ENCODE data around the gene ANGEL2. TPM values are rescaled to one million over a fixed set of nuclear protein-coding genes. Genes with fewer than 3 reads are reported as not detected.
"Not testable (repeated sequence)": the region's sequence is repeated elsewhere in the genome, so short reads cannot be mapped to it uniquely, and the experiment has no call there.

The ANGEL2 gene
- total RNA-seq, 2 donors from 2014 or later = 19.0 to 20.6 TPM

DNA sequence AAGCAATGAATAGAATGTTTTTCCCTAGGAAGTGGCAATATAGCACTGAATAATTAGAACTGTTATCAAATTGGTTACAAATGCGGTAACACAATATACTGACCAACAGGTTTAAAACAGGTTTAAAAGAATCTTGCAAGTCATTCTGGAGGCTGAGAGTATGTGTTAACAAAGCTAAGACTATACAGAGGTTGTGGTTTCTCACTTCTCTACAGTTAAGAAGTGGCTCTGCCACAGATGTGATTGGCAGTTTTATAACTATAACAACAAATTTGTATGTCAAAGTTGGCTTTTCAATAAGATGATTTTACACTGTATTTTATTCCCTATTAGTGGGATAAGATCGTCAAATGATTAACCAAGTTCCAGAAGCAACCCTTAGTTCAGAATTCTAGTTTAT is 7.1 kb downstream of the ANGEL2 start:
- Histone ChIP-seq H3K27ac (no peak overlapping the region), H3K27me3 (no peaks in the 10 kb centered on the region), H3K4me3 (no peak overlapping the region), H3K36me3 (no peaks in the 10 kb centered on the region), H3K9ac (ENCODE audit: low read depth in 2 of 2, low read length in 2 of 2) (no peak overlapping the region), H3K9me3 (no peaks in the 10 kb centered on the region), H3K4me1 (no peaks in the 10 kb centered on the region)
- TF ChIP-seq, protein P1, sequence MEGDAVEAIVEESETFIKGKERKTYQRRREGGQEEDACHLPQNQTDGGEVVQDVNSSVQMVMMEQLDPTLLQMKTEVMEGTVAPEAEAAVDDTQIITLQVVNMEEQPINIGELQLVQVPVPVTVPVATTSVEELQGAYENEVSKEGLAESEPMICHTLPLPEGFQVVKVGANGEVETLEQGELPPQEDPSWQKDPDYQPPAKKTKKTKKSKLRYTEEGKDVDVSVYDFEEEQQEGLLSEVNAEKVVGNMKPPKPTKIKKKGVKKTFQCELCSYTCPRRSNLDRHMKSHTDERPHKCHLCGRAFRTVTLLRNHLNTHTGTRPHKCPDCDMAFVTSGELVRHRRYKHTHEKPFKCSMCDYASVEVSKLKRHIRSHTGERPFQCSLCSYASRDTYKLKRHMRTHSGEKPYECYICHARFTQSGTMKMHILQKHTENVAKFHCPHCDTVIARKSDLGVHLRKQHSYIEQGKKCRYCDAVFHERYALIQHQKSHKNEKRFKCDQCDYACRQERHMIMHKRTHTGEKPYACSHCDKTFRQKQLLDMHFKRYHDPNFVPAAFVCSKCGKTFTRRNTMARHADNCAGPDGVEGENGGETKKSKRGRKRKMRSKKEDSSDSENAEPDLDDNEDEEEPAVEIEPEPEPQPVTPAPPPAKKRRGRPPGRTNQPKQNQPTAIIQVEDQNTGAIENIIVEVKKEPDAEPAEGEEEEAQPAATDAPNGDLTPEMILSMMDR (IDR thresholded peaks at IDR 0.05) = no peak
- no peak for DNase-seq
- intact Hi-C loops (cut with DNase I) = no loop called here

DNA sequence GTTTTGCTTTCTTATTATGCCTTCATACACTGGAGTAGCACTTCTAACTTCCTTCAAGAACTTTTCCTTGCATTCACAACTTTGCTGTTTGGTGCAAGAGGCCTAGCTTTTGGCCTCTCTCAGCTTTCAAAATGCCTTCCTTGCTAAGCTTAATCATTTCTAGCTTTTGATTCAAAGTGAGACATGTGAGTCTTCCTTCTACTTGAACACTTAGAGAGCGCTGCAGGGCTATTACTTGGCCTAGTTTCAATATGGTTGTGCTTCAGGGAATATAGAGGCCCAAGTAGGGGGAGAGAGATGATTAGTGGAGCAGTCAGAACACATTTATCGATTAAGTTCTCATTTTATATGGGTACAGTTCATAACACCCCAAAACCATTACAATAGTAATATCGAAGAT is 12.4 kb downstream of the ANGEL2 start:
- intact Hi-C loops (cut with DNase I) = no loop called here
- no peak overlapping the region for H3K27ac ChIP-seq
- H3K36me3 ChIP-seq = no peaks in the 10 kb centered on the region
- DNase-seq = no peak
- no peak overlapping the region for H3K9ac ChIP-seq (ENCODE audit: low read depth in 2 of 2, low read length in 2 of 2)
- no peaks in the 10 kb centered on the region for H3K27me3 ChIP-seq
- no peaks in the 10 kb centered on the region for H3K9me3 ChIP-seq
- TF ChIP-seq, protein P1 (IDR thresholded peaks at IDR 0.05) = no peak
- H3K4me1 ChIP-seq = no peaks in the 10 kb centered on the region
- H3K4me3 ChIP-seq = no peak overlapping the region

DNA sequence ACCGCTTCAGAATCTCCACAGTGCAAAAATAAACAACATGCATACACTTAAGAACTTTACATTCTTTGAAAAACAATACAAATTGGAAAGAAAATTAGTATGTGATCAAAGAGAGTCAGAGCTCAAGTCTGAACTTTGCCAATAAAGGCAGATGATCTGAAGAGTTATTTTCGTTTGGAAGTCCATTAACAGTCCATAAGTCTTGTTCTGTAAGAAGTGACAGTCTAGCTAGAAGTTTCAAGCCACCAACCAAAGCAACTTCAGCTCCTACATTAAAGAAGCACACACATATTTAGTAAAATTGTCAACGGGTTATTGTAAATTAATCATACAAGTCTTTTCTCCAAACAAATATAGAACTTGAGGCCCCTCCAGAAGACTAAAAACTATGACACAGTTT is 20.7 kb downstream of the ANGEL2 start:
- H3K4me1 ChIP-seq = no peaks in the 10 kb centered on the region
- no peak overlapping the region for H3K27ac ChIP-seq
- no peak for DNase-seq
- H3K4me3 ChIP-seq = no peak overlapping the region
- H3K36me3 ChIP-seq = peaks cover 3% of the 10 kb centered on the region
- H3K9me3 ChIP-seq = no peaks in the 10 kb centered on the region
- H3K27me3 ChIP-seq = no peaks in the 10 kb centered on the region
- TF ChIP-seq, protein P1 (IDR thresholded peaks at IDR 0.05) = no peak
- no peak overlapping the region for H3K9ac ChIP-seq (ENCODE audit: low read depth in 2 of 2, low read length in 2 of 2)
- intact Hi-C loops (cut with DNase I) = loop anchor here (5.0 kb wide), 1 partner anchor 178 kb away; no protein-coding TSS in a partner anchor

DNA sequence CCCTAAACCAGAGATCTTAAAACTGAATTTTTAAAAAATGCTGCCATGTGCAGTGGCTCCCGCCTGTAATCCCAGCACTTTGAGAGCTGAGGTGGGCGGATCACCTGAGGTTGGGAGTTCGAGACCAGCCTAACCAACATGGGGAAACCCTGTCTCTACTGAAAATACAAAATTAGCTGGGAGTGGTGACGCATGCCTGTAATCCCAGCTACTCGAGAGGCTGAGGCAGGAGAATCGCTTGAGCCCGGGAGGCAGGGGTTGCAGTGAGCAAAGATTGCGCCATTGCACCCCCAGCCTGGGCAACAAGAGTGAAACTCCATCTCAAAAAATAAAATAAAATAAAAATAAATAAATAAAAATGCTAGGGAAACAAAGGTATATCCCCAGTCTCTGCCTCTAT is 21.7 kb downstream of the ANGEL2 start:
- H3K9ac ChIP-seq (ENCODE audit: low read depth in 2 of 2, low read length in 2 of 2); H3K27ac ChIP-seq; H3K4me3 ChIP-seq; H3K9me3 ChIP-seq; H3K27me3 ChIP-seq; H3K4me1 ChIP-seq; DNase-seq; H3K36me3 ChIP-seq: not testable (repeated sequence)
- intact Hi-C loops (cut with DNase I) = loop anchor here (5.0 kb wide), 1 partner anchor 177 kb away; no protein-coding TSS in a partner anchor

DNA sequence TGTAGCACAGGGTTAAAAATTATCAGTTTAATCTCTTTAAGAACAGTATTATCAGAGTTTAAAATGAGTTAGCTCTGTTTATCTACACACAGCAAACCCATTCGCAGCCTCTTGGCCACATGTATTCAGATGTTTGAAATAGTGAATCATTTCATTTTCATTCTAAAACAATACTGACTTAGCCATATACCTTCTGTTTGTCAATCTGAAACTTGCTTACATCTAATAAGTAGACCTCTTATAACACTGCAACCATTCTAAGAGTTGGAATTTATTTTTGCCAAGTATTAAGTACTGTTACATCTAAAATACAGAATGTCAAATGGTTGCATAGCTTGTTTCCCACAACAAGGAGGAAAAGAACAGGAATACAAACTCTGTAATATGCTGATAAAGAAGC is 25.4 kb downstream of the ANGEL2 start:
- no peak for DNase-seq
- TF ChIP-seq, protein P1 (IDR thresholded peaks at IDR 0.05) = no peak
- Histone ChIP-seq H3K27me3 (no peaks in the 10 kb centered on the region), H3K27ac (no peak overlapping the region), H3K9me3 (no peaks in the 10 kb centered on the region), H3K36me3 (no peaks in the 10 kb centered on the region), H3K9ac (ENCODE audit: low read depth in 2 of 2, low read length in 2 of 2) (no peak overlapping the region), H3K4me3 (no peak overlapping the region), H3K4me1 (no peaks in the 10 kb centered on the region)
- intact Hi-C loops (cut with DNase I) = loop anchor here (5.0 kb wide), 1 partner anchor 173 kb away; no protein-coding TSS in a partner anchor

DNA sequence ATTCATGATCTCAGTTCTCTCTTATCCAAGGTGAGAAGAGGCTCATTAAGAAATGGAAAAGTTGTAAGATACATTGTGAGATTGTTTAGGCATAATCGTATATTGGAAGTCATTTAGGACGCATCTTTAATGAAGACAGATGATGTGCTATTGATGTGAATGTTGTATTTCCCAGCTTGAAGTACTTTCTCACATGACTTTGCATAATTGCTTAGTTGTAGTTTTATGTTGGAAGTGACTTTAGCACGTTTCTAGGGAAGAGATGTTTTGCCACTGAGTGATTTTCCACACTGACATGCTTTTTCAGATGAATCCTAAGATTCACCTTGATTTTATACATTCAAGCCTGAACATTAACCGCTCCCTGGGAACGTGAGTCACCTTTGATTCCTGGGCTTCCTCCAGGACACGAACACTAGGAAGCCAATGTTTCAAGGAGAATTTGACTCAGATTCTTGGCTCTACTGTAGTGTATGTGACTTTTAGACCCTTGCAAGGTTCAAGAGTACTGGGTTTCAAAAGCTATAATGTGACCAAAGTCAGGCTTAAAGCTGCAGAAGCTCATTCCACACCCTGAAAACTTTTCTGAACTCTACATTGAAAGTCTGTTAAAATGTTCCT is 27.9 kb downstream of the ANGEL2 start:
- Histone ChIP-seq H3K4me3 (no peak overlapping the region), H3K27me3 (no peaks in the 10 kb centered on the region), H3K36me3 (no peaks in the 10 kb centered on the region), H3K4me1 (no peaks in the 10 kb centered on the region), H3K27ac (no peak overlapping the region), H3K9ac (ENCODE audit: low read depth in 2 of 2, low read length in 2 of 2) (no peak overlapping the region), H3K9me3 (no peaks in the 10 kb centered on the region)
- no peak for DNase-seq
- TF ChIP-seq, protein P1 (IDR thresholded peaks at IDR 0.05) = no peak
- intact Hi-C loops (cut with DNase I) = loop anchor here (10.0 kb wide), 1 partner anchor 323 kb away; no protein-coding TSS in a partner anchor
